ENCODE data around the gene DACT3.

DACT3 gene

GRCh38 chr19:46621191-46622117, 39.5 kb downstream of the DACT3 start:
- peaks cover 18% of the 10 kb centered on the region for H3K4me1 ChIP-seq (ENCODE audit: control insufficient read depth, insufficient read depth, low read length)
- peak overlapping the region; percentile 16 for H3K27ac ChIP-seq (ENCODE audit: insufficient read depth, low read depth, low read length, poor library complexity, severe bottlenecking)
- no peaks in the 10 kb centered on the region for H3K9me3 ChIP-seq (ENCODE audit: control insufficient read depth, low read length)
- no peak overlapping the region for H3K4me3 ChIP-seq (ENCODE audit: insufficient read depth, low read depth, low read length)
- H3K36me3 ChIP-seq (ENCODE audit: control insufficient read depth, insufficient read depth, low read length), result no peaks in the 10 kb centered on the region
- 78% methylated on average over 32 of the region's 32 CpGs for WGBS, 2 experiments
- H3K27me3 ChIP-seq (ENCODE audit: control insufficient read depth, insufficient read depth, low read length, poor library complexity, severe bottlenecking), result no peaks in the 10 kb centered on the region

- 79 to 82% methylated on average over 6 of the region's 6 CpGs for WGBS, 2 experiments
- Histone ChIP-seq H3K4me1 (ENCODE audit: control insufficient read depth, insufficient read depth, low read length) (peaks cover 18% of the 10 kb centered on the region), H3K4me3 (ENCODE audit: insufficient read depth, low read depth, low read length) (no peak overlapping the region), H3K27ac (ENCODE audit: insufficient read depth, low read depth, low read length, poor library complexity, severe bottlenecking) (no peak overlapping the region), H3K9me3 (ENCODE audit: control insufficient read depth, low read length) (no peaks in the 10 kb centered on the region), H3K27me3 (ENCODE audit: control insufficient read depth, insufficient read depth, low read length, poor library complexity, severe bottlenecking) (no peaks in the 10 kb centered on the region), H3K36me3 (ENCODE audit: control insufficient read depth, insufficient read depth, low read length) (no peaks in the 10 kb centered on the region)
These were observed 40.3 kb downstream of the DACT3 start for GRCh38 chr19:46620716-46621115.

GRCh38 chr19:46620267-46620666, 40.7 kb downstream of the DACT3 start:
- WGBS, 2 experiments, result 94 to 97% methylated on average over 3 of the region's 3 CpGs
- H3K27ac ChIP-seq (ENCODE audit: insufficient read depth, low read depth, low read length, poor library complexity, severe bottlenecking), result no peak overlapping the region
- H3K4me1 ChIP-seq (ENCODE audit: control insufficient read depth, insufficient read depth, low read length), result peaks cover 17% of the 10 kb centered on the region

DNA sequence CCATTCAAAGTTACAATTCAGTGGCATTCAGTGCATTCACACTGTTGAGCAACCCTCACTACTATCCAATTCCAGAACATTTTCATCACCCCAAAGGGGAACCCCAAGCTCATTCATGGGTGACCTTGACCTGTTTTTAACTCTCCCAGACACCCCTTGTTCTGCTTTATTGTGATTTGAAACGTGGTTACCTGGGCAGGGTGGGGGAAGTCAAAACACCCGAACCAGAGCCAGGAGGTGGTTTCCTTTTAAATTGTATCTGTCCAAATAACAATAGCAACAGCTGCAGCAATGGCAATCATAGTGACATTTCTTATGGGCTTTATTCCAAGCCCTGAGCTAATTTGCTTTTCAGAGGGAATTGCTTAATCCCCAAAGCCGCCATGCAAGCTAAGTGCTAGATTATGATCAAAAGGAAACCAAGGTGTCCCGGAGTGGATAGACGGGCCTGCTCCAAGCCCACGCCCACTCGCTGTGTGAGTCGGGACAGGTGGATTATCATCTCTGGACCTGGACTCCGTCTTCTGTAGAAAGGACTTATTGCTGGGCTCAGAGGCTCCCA, 42.2 kb downstream of the DACT3 start:
- no peaks in the 10 kb centered on the region for H3K9me3 ChIP-seq (ENCODE audit: control insufficient read depth, low read length)
- H3K27me3 ChIP-seq (ENCODE audit: control insufficient read depth, insufficient read depth, low read length, poor library complexity, severe bottlenecking), result no peaks in the 10 kb centered on the region
- no peak overlapping the region for H3K27ac ChIP-seq (ENCODE audit: insufficient read depth, low read depth, low read length, poor library complexity, severe bottlenecking)
- H3K4me3 ChIP-seq (ENCODE audit: insufficient read depth, low read depth, low read length), result no peak overlapping the region
- H3K36me3 ChIP-seq (ENCODE audit: control insufficient read depth, insufficient read depth, low read length), result no peaks in the 10 kb centered on the region
- H3K4me1 ChIP-seq (ENCODE audit: control insufficient read depth, insufficient read depth, low read length), result peaks cover 13% of the 10 kb centered on the region
- WGBS, 2 experiments, result 88 to 92% methylated on average over 9 of the region's 9 CpGs

More at GRCh38 chr19:46620267-46620666, 40.7 kb downstream of the DACT3 start:
- no peaks in the 10 kb centered on the region for H3K27me3 ChIP-seq (ENCODE audit: control insufficient read depth, insufficient read depth, low read length, poor library complexity, severe bottlenecking)
- H3K9me3 ChIP-seq (ENCODE audit: control insufficient read depth, low read length), result no peaks in the 10 kb centered on the region
- H3K36me3 ChIP-seq (ENCODE audit: control insufficient read depth, insufficient read depth, low read length), result no peaks in the 10 kb centered on the region
- H3K4me3 ChIP-seq (ENCODE audit: insufficient read depth, low read depth, low read length), result no peak overlapping the region

DNA sequence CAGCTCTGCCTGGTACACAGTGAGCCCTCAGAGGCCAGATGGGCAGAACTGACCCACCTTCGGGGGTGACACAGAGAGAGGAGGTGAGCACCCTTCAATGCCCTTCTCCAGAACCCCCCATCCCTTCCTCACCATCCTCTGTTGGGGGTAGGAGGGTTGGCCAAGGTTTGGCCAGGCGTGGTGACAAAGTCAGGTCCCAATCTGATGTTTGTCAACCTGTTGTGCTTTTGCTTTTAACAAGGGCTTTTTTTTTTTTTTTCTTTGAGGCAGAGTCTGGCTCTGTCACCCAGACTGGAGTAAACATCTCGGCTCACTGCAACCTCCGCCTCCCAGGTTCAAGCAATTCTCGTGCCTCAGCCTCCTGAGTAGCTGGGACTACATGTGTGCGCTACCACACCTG, 43.4 kb downstream of the DACT3 start:
- WGBS, 2 experiments, result 88% methylated on average over 6 of the region's 6 CpGs
- no peak overlapping the region for H3K4me3 ChIP-seq (ENCODE audit: insufficient read depth, low read depth, low read length)
- H3K9me3 ChIP-seq (ENCODE audit: control insufficient read depth, low read length), result no peaks in the 10 kb centered on the region
- H3K36me3 ChIP-seq (ENCODE audit: control insufficient read depth, insufficient read depth, low read length), result no peaks in the 10 kb centered on the region
- H3K27ac ChIP-seq (ENCODE audit: insufficient read depth, low read depth, low read length, poor library complexity, severe bottlenecking), result no peak overlapping the region
- peaks cover 13% of the 10 kb centered on the region for H3K4me1 ChIP-seq (ENCODE audit: control insufficient read depth, insufficient read depth, low read length)
- H3K27me3 ChIP-seq (ENCODE audit: control insufficient read depth, insufficient read depth, low read length, poor library complexity, severe bottlenecking), result no peaks in the 10 kb centered on the region

DNA sequence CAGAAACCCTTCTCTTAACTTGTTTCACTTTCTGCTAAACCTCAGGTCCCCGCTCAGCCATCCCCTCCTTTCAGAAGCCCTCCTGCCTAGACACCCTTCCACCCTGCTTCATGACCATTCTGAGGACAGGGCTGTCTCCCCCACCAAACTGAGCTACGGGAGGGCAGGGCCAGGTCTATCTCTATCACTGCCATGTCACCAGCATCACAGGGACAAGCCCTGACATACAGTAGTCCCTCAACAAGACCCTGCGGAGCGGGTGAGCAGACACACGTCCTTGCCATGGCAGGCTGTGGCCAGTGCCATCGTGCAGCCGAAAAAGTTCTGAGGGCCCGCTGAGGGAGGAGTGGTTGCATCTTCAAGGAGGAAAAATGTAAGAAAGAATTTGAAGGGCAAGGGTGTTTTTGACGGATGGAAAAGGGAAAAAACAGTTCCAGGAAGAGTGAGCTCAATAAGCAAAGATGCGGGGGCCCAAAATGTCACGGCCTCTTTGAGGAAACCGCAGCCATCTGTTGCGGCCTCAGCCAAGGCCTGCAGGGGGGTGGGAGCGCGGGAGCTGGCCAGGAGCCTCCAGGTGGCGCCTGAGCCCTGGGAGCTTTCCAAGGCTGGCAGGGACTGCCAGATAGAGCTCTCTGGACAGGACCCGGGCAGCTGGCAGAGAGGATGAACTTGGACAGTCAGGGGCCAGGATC, 44.2 kb downstream of the DACT3 start:
- H3K4me1 ChIP-seq (ENCODE audit: control insufficient read depth, insufficient read depth, low read length), result peaks cover 13% of the 10 kb centered on the region
- no peak overlapping the region for H3K4me3 ChIP-seq (ENCODE audit: insufficient read depth, low read depth, low read length)
- no peaks in the 10 kb centered on the region for H3K9me3 ChIP-seq (ENCODE audit: control insufficient read depth, low read length)
- WGBS, 2 experiments, result 53 to 55% methylated on average over 17 of the region's 17 CpGs
- no peaks in the 10 kb centered on the region for H3K36me3 ChIP-seq (ENCODE audit: control insufficient read depth, insufficient read depth, low read length)
- H3K27me3 ChIP-seq (ENCODE audit: control insufficient read depth, insufficient read depth, low read length, poor library complexity, severe bottlenecking), result no peaks in the 10 kb centered on the region
- no peak overlapping the region for H3K27ac ChIP-seq (ENCODE audit: insufficient read depth, low read depth, low read length, poor library complexity, severe bottlenecking)

DNA sequence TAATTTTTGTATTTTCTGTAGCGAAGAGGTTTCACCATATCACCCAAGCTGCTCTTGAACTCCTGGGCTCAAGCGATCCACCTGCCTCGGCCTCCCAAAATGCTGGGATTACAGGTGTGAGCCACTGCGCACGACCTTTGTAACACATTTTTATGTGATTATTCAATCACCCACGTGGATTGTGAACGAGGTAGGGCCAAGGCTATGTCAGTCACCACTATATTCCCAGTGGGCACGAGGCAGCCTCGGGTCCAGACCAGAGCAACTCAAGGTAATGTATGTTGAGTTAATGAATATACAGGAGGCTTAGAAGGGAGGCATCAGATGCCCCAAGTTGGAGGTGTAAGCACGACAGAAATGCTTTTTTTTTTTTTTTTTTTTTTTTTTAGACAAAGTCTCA, 45.0 kb downstream of the DACT3 start:
- WGBS, 2 experiments, result 90 to 93% methylated on average over 9 to 10 of the region's 10 CpGs
- H3K4me3 ChIP-seq (ENCODE audit: insufficient read depth, low read depth, low read length), result no peak overlapping the region
- no peak overlapping the region for H3K27ac ChIP-seq (ENCODE audit: insufficient read depth, low read depth, low read length, poor library complexity, severe bottlenecking)
- H3K27me3 ChIP-seq (ENCODE audit: control insufficient read depth, insufficient read depth, low read length, poor library complexity, severe bottlenecking), result no peaks in the 10 kb centered on the region
- H3K9me3 ChIP-seq (ENCODE audit: control insufficient read depth, low read length), result no peaks in the 10 kb centered on the region
- H3K4me1 ChIP-seq (ENCODE audit: control insufficient read depth, insufficient read depth, low read length), result peaks cover 5% of the 10 kb centered on the region
- peaks cover under 1% of the 10 kb centered on the region for H3K36me3 ChIP-seq (ENCODE audit: control insufficient read depth, insufficient read depth, low read length)

- Histone ChIP-seq H3K4me1 (ENCODE audit: control insufficient read depth, insufficient read depth, low read length) (no peaks in the 10 kb centered on the region), H3K9me3 (ENCODE audit: control insufficient read depth, low read length) (no peaks in the 10 kb centered on the region), H3K4me3 (ENCODE audit: insufficient read depth, low read depth, low read length) (no peak overlapping the region), H3K27me3 (ENCODE audit: control insufficient read depth, insufficient read depth, low read length, poor library complexity, severe bottlenecking) (no peaks in the 10 kb centered on the region), H3K27ac (ENCODE audit: insufficient read depth, low read depth, low read length, poor library complexity, severe bottlenecking) (no peak overlapping the region), H3K36me3 (ENCODE audit: control insufficient read depth, insufficient read depth, low read length) (peaks cover 14% of the 10 kb centered on the region)
- WGBS, 2 experiments, result 31 to 34% methylated on average over 12 of the region's 12 CpGs
These were observed 46.8 kb downstream of the DACT3 start for GRCh38 chr19:46614114-46614722.

- Histone ChIP-seq H3K27ac (ENCODE audit: insufficient read depth, low read depth, low read length, poor library complexity, severe bottlenecking) (no peak overlapping the region), H3K9me3 (ENCODE audit: control insufficient read depth, low read length) (no peaks in the 10 kb centered on the region), H3K4me1 (ENCODE audit: control insufficient read depth, insufficient read depth, low read length) (no peaks in the 10 kb centered on the region), H3K4me3 (ENCODE audit: insufficient read depth, low read depth, low read length) (no peak overlapping the region), H3K27me3 (ENCODE audit: control insufficient read depth, insufficient read depth, low read length, poor library complexity, severe bottlenecking) (no peaks in the 10 kb centered on the region), H3K36me3 (ENCODE audit: control insufficient read depth, insufficient read depth, low read length) (peaks cover 20% of the 10 kb centered on the region)
- WGBS, 2 experiments, result 92 to 94% methylated on average over 22 of the region's 22 CpGs
These were observed 47.5 kb downstream of the DACT3 start for GRCh38 chr19:46613525-46613924.

- Histone ChIP-seq H3K4me1 (ENCODE audit: control insufficient read depth, insufficient read depth, low read length) (no peaks in the 10 kb centered on the region), H3K36me3 (ENCODE audit: control insufficient read depth, insufficient read depth, low read length) (peaks cover 37% of the 10 kb centered on the region), H3K27ac (ENCODE audit: insufficient read depth, low read depth, low read length, poor library complexity, severe bottlenecking) (no peak overlapping the region), H3K4me3 (ENCODE audit: insufficient read depth, low read depth, low read length) (no peak overlapping the region), H3K9me3 (ENCODE audit: control insufficient read depth, low read length) (no peaks in the 10 kb centered on the region), H3K27me3 (ENCODE audit: control insufficient read depth, insufficient read depth, low read length, poor library complexity, severe bottlenecking) (no peaks in the 10 kb centered on the region)
- 93 to 94% methylated on average over 6 of the region's 6 CpGs for whole genome bisulfite sequencing, 2 experiments
These were observed 49.2 kb downstream of the DACT3 start for GRCh38 chr19:46611776-46612175.

All from ectodermal cell (in vitro differentiated cells).